Adipocyte (in vitro differentiated cells): Measurements from ENCODE around the gene CGNL1.

Source experiments
- DNase-seq: peaks from one replicate; pipeline ENCODE4 v3.0.0-alpha.2; 2015; ENCODE audit warnings: low read depth
- H3K27me3 ChIP-seq: replicated peaks from 2 replicates; pipeline ENCODE4 v1.7.0; 2013; ENCODE audit warnings: mild to moderate bottlenecking, low read length, moderate library complexity; ENCODE audit not compliant: control insufficient read depth, insufficient read depth
- H3K36me3 ChIP-seq: 2 replicates; pipeline ENCODE4 v1.7.0; 2013; ENCODE audit warnings: low read length, mild to moderate bottlenecking, moderate library complexity; ENCODE audit not compliant: control insufficient read depth, insufficient read depth, severe bottlenecking
- H3K4me1 ChIP-seq: 2 replicates; pipeline ENCODE4 v1.7.0; 2013; ENCODE audit warnings: mild to moderate bottlenecking, low read length, moderate library complexity; ENCODE audit not compliant: control insufficient read depth, insufficient read depth
- H3K4me3 ChIP-seq: 2 replicates; pipeline ENCODE4 v1.7.0; 2013; ENCODE audit warnings: mild to moderate bottlenecking, low read length, moderate library complexity
- H3K9ac ChIP-seq: 2 replicates; pipeline ENCODE4 v1.7.0; 2013; ENCODE audit warnings: mild to moderate bottlenecking, low read length, moderate library complexity
- H3K9me3 ChIP-seq: 2 replicates; pipeline ENCODE4 v1.7.0; 2013; ENCODE audit warnings: mild to moderate bottlenecking, low read length, moderate library complexity; ENCODE audit not compliant: control insufficient read depth

Gene CGNL1

DNA sequence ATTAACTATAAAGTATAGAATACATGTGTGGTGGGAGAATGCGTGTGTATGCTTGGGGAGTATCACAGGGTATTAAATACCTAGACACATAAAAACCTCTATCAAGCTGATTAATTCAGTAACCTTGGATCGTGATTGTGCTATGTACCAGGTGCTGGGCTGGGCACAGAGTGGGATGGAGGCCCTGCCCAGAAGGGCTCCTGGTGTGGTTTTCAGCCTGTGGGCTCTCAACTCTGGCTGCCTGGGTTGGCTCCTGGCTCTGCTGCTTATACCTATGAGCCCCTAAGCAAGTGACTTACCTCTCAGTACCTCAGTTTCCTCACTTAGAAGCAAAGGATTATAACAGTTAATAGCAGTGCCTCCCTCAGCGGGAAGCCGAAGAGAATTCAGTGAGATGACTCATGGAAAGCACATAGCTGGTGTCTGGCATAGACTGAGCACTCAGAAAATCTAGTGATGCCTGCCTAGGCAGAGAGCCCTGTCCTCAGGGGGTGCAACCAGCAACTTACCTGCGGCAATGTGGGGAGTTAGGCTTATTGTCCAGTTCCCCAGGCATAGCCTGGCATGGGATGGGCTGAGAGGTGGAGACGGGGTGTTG lies 124.8 kb downstream of the CGNL1 start:
- Histone ChIP-seq H3K36me3 (no peaks in the 10 kb centered on the region), H3K9ac (no peak overlapping the region), H3K9me3 (no peaks in the 10 kb centered on the region), H3K27me3 (no peaks in the 10 kb centered on the region), H3K4me1 (no peaks in the 10 kb centered on the region), H3K4me3 (no peak overlapping the region)
- DNase-seq, result peak; percentile 50

DNA sequence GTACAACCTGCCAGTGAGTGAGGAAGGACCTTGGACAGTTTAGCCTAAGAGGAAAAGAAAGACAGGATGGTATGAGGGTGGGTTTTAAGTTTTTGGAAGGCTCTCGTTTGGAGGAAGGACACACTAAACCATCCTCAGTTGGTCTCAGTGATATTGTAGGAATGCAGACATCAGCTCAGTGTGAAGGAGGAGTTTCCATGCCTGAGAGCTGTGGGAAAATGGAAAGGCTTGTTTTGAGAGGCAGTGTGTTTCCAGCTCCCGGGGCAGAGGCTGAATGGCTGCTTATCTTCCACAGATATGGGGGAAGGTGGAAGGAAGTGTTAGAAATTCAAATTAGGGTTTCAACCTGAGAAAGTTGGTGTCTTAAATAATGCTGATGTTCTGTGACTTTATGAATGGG lies 125.8 kb downstream of the CGNL1 start:
- H3K27me3 ChIP-seq, result no peaks in the 10 kb centered on the region
- no peak overlapping the region for H3K9ac ChIP-seq
- H3K4me3 ChIP-seq, result no peak overlapping the region
- no peaks in the 10 kb centered on the region for H3K9me3 ChIP-seq
- H3K4me1 ChIP-seq, result no peaks in the 10 kb centered on the region
- no peaks in the 10 kb centered on the region for H3K36me3 ChIP-seq
- DNase-seq, result no peak

DNA sequence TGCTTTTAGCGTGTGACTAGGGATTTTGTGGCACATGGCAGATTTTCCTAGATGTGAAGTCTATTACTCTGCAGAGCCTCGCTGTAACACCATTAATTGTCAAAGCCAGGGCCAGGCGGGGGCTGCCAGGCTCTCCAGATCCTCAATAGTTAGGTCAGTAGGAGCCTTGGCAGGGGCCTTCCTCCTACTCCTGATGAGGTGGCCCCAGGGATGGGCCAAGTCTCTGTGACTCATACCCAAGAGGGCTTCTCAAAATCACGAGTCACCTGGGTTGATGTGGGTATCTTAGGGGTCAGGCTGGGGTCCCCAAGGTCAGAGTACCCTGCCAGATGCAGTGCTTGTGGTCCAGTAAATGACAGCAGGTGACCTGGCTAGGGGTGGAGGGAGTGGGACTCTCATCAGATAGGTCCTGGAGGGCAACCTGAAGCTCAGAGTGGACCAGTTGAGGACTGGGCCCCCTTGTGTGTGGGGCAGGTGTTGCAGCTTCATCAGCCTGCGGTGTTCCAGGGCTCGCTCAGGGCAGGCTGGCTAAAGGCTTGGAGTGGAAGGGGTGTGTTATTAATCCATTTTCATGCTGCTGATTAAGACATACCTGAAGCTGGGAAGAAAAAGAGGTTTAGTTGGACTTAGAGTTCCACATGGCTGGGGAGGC lies 126.9 kb downstream of the CGNL1 start:
- Histone ChIP-seq H3K9me3 (no peaks in the 10 kb centered on the region), H3K4me1 (no peaks in the 10 kb centered on the region), H3K27me3 (no peaks in the 10 kb centered on the region), H3K36me3 (no peaks in the 10 kb centered on the region), H3K4me3 (no peak overlapping the region), H3K9ac (no peak overlapping the region)
- DNase-seq, result no peak

DNA sequence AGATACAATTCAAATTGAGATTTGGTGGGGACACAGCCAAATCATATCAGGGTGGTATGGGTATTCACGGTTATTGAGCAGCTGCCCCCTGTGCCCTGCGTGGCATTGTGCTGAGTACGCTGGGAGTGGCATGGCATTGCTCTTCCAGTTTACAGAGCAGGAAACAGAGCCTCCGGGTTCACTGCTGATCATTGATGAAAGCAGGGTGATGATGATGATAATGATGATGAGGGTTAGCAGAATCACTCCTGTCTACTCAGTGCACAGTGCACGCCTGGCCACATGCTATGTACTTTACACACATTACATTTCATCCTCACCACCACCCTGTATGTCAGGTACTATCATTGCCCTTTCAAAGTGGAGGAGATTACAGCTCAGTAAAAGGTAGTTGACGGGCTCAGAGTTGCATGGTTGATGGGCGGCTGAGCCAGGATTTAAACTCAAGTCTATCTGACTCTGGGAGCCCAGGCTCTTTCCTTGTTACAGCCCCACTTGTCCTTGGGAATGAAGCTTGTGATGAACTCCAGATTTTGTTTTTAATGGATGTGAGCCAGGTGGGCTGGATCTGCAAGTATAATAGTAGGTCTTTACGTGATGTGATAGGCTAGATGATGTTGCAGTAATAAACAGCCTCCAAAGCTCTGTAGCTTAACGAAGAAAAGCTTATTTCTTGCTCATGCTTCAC lies 127.8 kb downstream of the CGNL1 start:
- no peak for DNase-seq
- no peaks in the 10 kb centered on the region for H3K4me1 ChIP-seq
- H3K27me3 ChIP-seq, result no peaks in the 10 kb centered on the region
- H3K4me3 ChIP-seq, result no peak overlapping the region
- no peak overlapping the region for H3K9ac ChIP-seq
- no peaks in the 10 kb centered on the region for H3K9me3 ChIP-seq
- H3K36me3 ChIP-seq, result no peaks in the 10 kb centered on the region

DNA sequence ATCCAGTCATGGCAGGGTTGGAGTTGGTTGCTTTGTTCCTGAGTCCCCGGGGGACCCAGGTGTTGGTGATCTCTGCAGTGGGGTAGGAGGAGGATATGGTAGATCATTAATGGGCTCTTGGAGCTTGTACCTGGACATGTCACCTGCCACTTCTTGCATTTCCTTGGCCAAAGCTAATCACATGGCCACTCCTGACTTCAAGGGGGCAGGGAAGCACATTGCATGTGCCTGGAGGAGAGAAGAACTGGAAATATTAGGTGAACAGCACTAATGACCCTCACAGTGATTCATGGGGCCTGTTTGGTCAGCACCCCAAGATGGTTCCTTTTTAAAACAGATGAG lies 128.3 kb downstream of the CGNL1 start:
- Histone ChIP-seq H3K4me1 (no peaks in the 10 kb centered on the region), H3K9ac (no peak overlapping the region)
- no peak for DNase-seq

DNA sequence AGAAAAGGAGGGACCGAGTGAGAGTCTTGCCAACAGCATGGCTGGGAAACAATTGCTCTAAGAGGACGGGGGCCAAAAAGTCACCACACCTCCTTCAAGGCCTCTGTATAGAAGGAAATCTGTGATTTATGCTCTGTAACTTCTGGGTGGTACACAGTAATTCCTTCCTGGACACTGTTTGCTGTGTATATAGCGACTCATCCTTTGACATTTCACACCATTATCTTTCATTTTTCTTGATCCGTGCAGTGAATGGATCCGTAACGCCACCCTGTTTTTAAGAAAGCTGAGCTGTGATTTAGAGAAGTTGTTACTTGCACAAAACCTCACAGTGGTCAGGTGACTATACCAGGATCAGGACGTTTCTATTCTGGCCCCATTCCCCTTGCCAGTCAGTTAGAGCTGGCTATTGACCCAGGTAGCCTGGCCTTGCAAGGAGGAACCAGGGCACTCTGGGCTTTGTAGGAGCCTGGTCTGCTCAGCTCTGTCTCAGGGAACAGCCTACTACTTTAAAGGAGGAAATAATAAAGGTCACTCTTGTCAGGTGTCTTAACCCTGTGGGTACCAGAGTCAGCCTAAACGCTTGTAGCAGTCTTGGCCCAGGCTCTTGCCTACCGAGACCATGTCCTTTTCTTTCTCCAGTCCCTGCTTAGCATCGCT lies 128.9 kb downstream of the CGNL1 start:
- no peaks in the 10 kb centered on the region for H3K27me3 ChIP-seq
- no peaks in the 10 kb centered on the region for H3K9me3 ChIP-seq
- no peak for DNase-seq
- H3K36me3 ChIP-seq, result no peaks in the 10 kb centered on the region
- H3K4me1 ChIP-seq, result no peaks in the 10 kb centered on the region
- H3K9ac ChIP-seq, result no peak overlapping the region
- H3K4me3 ChIP-seq, result no peak overlapping the region

More for the DNA sequence above, 128.3 kb downstream of the CGNL1 start:
- Histone ChIP-seq H3K27me3 (no peaks in the 10 kb centered on the region), H3K9me3 (no peaks in the 10 kb centered on the region), H3K36me3 (no peaks in the 10 kb centered on the region), H3K4me3 (no peak overlapping the region)

DNA sequence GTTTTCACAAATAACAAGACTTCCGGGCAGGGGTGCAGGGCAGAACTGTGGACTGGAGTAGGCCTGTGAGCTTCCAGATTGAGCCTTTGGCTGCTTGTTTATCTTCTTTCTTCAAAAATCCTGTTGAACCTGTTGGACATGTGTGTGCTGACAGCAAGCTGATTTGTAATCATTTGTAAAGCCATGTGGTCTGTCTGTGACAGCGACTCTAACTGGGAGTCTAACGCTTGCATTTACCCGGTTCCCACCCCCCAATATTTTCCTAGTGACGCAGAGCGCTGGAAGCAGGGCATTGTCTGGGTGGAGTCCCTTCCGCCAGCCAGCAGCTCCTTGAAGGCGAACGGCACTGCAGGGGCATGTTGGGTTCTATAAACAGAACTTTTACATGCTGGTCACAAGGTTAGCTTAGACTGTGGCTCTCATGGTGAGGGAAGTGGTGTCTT lies 129.7 kb downstream of the CGNL1 start:
- Histone ChIP-seq H3K4me1 (no peaks in the 10 kb centered on the region), H3K27me3 (no peaks in the 10 kb centered on the region), H3K4me3 (no peak overlapping the region), H3K9me3 (no peaks in the 10 kb centered on the region), H3K36me3 (no peaks in the 10 kb centered on the region), H3K9ac (no peak overlapping the region)
- DNase-seq, result peak; percentile 45

DNA sequence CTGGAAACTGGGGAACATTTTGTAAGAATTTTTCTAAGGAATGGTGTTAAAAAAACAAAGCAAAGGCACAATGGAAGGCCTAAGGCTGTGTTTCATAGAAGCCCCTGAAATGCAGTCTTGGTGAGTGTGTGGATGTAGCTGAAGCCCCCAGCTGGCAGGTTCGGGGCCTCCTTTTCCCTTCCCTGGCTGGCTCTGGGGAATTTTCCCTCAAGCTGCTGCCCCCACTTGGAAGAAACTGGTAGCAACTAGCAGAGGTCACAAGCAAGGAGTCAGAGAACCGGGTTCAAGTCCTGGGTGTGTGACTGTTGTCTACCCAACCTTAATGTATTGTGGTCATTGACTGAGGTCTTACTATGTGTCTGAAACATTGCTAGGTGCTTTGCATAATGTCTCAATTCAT lies 130.1 kb downstream of the CGNL1 start:
- DNase-seq, result no peak
- H3K36me3 ChIP-seq, result no peaks in the 10 kb centered on the region
- H3K4me3 ChIP-seq, result no peak overlapping the region
- H3K9ac ChIP-seq, result no peak overlapping the region
- H3K4me1 ChIP-seq, result no peaks in the 10 kb centered on the region
- no peaks in the 10 kb centered on the region for H3K27me3 ChIP-seq
- H3K9me3 ChIP-seq, result no peaks in the 10 kb centered on the region

DNA sequence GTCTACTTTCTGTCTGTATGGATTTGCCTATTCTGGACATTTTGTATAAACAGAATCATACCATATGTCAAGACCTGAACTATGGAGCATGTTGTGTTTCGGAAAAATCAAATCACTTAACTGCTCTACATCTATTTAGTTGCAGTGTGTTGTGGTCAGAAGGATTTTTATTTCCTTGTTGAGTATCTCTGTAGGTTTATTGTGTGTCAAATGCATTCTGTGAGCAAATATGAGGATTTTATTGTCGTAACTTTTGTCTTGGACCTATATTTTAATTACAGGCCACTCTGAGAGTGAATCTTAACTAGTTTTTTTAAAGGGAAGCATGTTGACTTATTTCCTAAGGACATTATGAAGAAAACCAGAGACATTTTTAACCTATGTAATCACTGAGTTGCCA lies 130.8 kb downstream of the CGNL1 start:
- Histone ChIP-seq H3K4me3 (no peak overlapping the region), H3K9me3 (no peaks in the 10 kb centered on the region), H3K36me3 (no peaks in the 10 kb centered on the region), H3K4me1 (no peaks in the 10 kb centered on the region), H3K27me3 (no peaks in the 10 kb centered on the region), H3K9ac (no peak overlapping the region)
- DNase-seq, result no peak

DNA sequence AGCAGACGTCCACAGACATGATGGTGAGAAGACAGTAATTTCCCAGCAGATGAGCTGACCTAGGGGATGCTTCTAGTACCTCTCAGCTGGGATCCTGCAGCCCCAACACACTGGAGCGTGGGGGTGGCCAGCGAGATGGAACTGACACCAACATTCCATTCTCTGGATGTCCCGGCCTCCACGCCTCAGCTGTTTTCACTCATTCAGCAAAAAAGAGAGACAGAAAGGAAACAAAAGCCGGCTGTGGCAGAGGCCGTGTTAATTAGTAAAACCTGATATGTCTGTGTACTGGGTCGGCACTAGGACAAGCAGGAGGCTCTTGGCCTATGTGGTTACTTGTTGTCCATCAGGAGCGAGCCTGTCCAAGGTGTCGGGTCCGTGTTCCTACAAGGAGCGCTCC lies 132.8 kb downstream of the CGNL1 start:
- no peak overlapping the region for H3K9ac ChIP-seq
- H3K4me3 ChIP-seq, result no peak overlapping the region
- no peaks in the 10 kb centered on the region for H3K4me1 ChIP-seq
- H3K9me3 ChIP-seq, result no peaks in the 10 kb centered on the region
- no peak for DNase-seq
- H3K36me3 ChIP-seq, result no peaks in the 10 kb centered on the region
- no peaks in the 10 kb centered on the region for H3K27me3 ChIP-seq

DNA sequence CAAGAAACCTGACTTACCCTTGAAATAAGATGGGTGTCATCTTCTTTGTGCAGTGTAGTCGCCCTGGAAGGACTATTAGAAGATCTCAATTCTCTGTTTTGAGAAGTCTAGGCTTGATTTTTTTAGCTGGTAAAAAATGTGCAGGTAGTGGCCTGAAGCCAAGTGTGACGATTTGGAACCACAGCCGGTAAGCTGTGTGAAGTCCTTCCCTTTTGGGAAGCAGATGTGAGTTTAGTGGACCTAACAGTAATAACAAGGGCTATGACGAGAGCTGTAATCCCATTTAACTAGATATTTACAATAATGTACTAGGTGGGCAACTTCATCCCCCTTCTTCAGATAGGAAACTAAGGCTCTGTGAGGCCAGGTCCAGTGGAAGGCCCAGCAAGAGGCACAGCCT lies 133.7 kb downstream of the CGNL1 start:
- DNase-seq, result no peak
- Histone ChIP-seq H3K36me3 (no peaks in the 10 kb centered on the region), H3K9ac (no peak overlapping the region), H3K4me3 (no peak overlapping the region), H3K4me1 (no peaks in the 10 kb centered on the region), H3K27me3 (no peaks in the 10 kb centered on the region), H3K9me3 (no peaks in the 10 kb centered on the region)
